GM04503 (cell line): Measurements from ENCODE around the gene OR2AP1.
"Not testable (repeated sequence)": the region's sequence is repeated elsewhere in the genome, so short reads cannot be mapped to it uniquely, and the experiment has no call there.

Source experiments
- DNase-seq: peaks from one replicate; pipeline ENCODE4 v3.0.0-alpha.2; 2012; ENCODE audit warnings: low read depth

The OR2AP1 gene

GRCh38 chr12:55572168-55572567 is at the start of gene OR2AP1:
TSS of gene OR2AP1 (plus strand) at chr12:55572468. CDS start at chr12:55574415, 1,947 bp downstream.
- no peak for DNase-seq

- not testable (repeated sequence) for DNase-seq
These were observed 24.0 kb upstream of the OR2AP1 start for GRCh38 chr12:55548235-55548634.

GRCh38 chr12:55548756-55549155 is 23.5 kb upstream of the OR2AP1 start:
- no peak for DNase-seq

- no peak for DNase-seq
These were observed 23.0 kb upstream of the OR2AP1 start, which contains the start of gene OR6C4 for GRCh38 chr12:55549302-55549701. TSS of gene OR6C4 (plus strand) at chr12:55549602. CDS start at chr12:55551227, 1,625 bp downstream.

- DNase-seq = no peak
These were observed 18.0 kb upstream of the OR2AP1 start for GRCh38 chr12:55554296-55554695.

GRCh38 chr12:55570060-55570459 is 2.2 kb upstream of the OR2AP1 start:
- not testable (repeated sequence) for DNase-seq

GRCh38 chr12:55570689-55571088 is 1.6 kb upstream of the OR2AP1 start:
- not testable (repeated sequence) for DNase-seq

- DNase-seq = no peak
These were observed 9.8 kb downstream of the OR2AP1 start for GRCh38 chr12:55582066-55582465.

- no peak for DNase-seq
These were observed 13.5 kb downstream of the OR2AP1 start for GRCh38 chr12:55585817-55586216.

- DNase-seq = not testable (repeated sequence)
These were observed 17.9 kb downstream of the OR2AP1 start for GRCh38 chr12:55590152-55590551.

GRCh38 chr12:55607821-55608594 is 35.7 kb downstream of the OR2AP1 start:
- DNase-seq = no peak

- no peak for DNase-seq
These were observed 38.3 kb downstream of the OR2AP1 start for GRCh38 chr12:55610598-55610997.

- no peak for DNase-seq
These were observed 40.4 kb downstream of the OR2AP1 start for GRCh38 chr12:55612646-55613045.

GRCh38 chr12:55614764-55615163 is 42.5 kb downstream of the OR2AP1 start:
- no peak for DNase-seq

GRCh38 chr12:55619354-55620138 is 47.3 kb downstream of the OR2AP1 start:
- DNase-seq = peak; percentile 81

GRCh38 chr12:55624056-55624455 is 51.8 kb downstream of the OR2AP1 start:
- no peak for DNase-seq
